Left hindlimb (tissue), 1 donor: ENCODE data around the gene NFILZ.

ENCODE experiments used
- DNase-seq: peaks from one replicate; pipeline ENCODE4 v3.0.0-alpha.2; 2018

Gene NFILZ

GRCh38 chr19:8643860-8644653, 13.6 kb downstream of the NFILZ start:
- no peak for DNase-seq

- no peak for DNase-seq
Observed at GRCh38 chr19:8648240-8648639, 17.8 kb downstream of the NFILZ start.

- peak; percentile 54 for DNase-seq
Observed at GRCh38 chr19:8654591-8655339, 24.3 kb downstream of the NFILZ start.

GRCh38 chr19:8655340-8655709, 24.9 kb downstream of the NFILZ start:
- DNase-seq, result no peak

- no peak for DNase-seq
Observed at GRCh38 chr19:8657869-8658268, 27.4 kb downstream of the NFILZ start.

GRCh38 chr19:8659905-8660304, 29.5 kb downstream of the NFILZ start:
- no peak for DNase-seq

GRCh38 chr19:8662263-8662662, 31.8 kb downstream of the NFILZ start:
- no peak for DNase-seq

- DNase-seq, result no peak
Observed at GRCh38 chr19:8663920-8664670, 33.7 kb downstream of the NFILZ start.

GRCh38 chr19:8664671-8665057, 34.2 kb downstream of the NFILZ start:
- DNase-seq, result no peak

GRCh38 chr19:8665468-8666213, 35.2 kb downstream of the NFILZ start:
- DNase-seq, result no peak

GRCh38 chr19:8666814-8667405, 36.5 kb downstream of the NFILZ start:
- no peak for DNase-seq

GRCh38 chr19:8673276-8673891, 43.0 kb downstream of the NFILZ start:
- no peak for DNase-seq

GRCh38 chr19:8675066-8675465, 44.6 kb downstream of the NFILZ start:
- no peak for DNase-seq

- DNase-seq, result no peak
Observed at GRCh38 chr19:8678244-8678807, 47.9 kb downstream of the NFILZ start.
